GM21576 (cell line): ENCODE results near the gene PRCD.

Source experiments
- ATAC-seq: cut with Tn5 transposase; IDR thresholded peaks from one replicate; pipeline ENCODE4 v1.9.1; 2021; ENCODE audit warnings: mild to moderate bottlenecking, moderate library complexity; ENCODE audit not compliant: unreplicated experiment

Gene PRCD

DNA sequence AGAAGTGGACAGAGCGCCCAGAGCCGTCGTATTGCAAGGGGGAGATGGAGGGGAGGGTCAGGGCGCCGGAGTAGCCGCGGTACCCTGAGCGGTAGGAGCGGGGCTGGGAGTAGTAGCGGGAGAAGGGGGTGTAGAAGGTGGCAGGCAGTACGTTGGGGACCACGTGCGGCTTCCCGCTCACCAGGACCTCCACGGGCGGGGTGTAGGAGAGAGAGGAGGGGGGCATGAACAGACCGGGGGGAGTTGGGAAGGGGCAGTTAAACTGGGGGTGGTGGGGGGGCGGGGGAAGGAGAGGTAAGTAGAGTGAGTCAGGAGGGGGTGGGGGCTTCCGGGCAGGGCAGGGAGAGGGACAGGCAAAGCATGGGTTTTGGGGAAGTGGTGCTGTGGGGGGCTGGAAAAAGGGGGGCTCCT, 29.0 kb downstream of the PRCD start:
- ATAC-seq: no peak

DNA sequence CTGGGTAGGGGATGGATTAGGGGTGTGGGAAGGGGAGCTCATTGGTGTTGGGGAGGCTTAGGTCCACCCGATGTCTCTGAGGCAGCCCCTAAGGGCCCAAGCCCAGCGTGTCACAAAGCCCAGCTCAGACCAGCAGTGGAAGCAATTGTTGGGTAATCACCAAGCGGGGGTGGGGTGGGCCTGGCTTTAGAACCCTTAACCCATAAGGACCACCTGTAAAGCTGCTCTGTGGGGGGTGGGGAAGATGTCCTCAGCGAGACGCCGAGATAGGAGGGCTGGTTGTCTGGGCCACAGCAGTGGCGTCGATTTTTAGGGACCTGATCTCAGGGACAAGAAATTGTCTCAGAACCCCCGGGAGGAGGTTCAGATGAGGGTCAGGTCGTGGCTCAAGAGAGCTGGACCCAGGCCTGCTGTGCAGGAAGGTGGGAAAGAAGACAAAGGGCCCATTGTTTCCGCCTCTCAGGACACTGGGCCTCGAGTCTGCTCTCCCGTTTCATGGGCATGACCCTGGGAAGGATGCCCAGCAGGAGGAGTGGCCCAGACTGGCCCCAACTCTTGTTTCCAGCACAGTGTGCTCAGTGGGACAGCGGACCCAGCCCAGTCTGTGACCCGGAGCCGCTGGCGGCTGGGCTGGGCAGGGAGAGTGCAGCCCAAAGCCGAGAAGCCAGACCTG, 29.9 kb downstream of the PRCD start:
- ATAC-seq: no peak

DNA sequence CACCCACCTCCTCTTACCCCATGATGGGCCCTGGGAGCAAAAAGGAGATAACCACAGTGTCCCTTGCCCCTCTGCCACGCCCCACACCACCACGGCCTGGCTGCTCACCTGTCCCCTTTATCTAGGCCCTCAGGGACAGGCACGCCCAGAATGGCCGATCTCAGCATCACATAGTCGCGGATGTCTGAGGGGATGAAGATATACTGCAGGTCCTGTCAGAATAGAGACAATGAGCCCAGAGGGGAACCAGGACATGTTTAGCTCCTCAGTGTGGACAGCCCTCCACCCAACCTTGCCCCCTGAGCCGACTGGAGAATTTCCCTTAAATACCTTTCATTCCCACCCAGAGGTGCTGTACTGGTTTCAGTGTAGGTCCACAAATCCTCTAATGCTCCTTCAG, 30.6 kb downstream of the PRCD start:
- ATAC-seq: no peak

DNA sequence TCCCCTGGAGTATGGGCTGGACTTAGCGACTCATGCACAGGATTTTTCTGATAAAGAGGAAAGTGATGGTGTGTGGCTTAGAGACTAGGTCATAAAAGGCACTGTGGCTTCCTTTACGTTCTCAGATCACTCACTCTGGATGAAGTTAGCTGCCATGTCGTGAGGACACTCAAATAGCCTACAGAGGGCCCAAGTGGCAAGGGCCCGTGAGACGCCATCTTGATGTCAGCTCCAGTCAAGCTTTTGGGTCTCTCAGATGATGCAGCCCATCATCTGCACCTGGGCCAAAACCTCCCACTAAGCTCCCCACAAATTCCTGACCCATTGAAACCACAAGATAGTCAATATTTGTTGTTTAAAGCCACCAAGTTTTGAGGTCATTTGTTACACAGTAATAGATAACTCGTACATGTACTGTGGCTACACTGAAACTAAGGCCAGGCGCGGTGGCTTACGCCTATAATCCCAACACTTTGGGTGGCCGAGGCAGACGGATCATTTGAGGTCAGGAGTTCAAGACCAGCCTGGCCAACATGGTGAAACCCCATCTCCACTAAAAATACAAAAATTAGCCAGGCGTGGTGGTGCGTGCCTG, 31.1 kb downstream of the PRCD start:
- no peak for ATAC-seq

DNA sequence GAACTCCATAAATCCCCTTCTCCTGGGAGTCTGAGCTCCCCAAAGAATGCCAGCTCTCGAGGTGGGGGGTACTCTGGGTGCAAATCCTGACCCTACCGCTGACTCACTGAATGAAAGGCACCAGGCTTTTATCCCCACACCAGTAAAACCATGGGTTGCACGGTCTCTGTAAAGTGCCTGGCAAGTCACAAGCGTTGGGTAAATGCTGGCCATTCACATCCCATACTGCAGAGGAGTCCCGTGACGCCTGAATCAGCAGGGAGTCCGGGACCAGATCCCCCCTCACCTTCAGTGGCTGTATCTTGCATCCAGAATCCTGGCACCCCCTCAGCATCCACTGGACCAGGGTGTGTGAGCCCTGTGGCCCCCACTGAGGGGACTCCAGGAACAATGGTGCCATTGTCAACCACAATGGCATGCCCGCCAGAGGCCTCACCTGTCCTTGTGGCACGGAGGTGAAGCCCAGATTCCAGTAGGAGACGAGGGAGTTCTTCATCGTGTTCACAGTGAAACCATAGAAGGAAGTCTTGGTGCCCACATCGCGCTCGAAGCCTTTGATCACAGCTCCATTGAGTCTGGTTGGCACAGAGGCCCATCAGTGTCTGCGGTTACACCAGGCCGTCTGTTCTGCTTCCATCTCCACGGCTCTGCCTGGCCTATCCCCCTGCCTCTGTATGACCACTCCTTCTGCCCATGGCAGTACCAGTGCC, 32.5 kb downstream of the PRCD start:
- no peak for ATAC-seq

DNA sequence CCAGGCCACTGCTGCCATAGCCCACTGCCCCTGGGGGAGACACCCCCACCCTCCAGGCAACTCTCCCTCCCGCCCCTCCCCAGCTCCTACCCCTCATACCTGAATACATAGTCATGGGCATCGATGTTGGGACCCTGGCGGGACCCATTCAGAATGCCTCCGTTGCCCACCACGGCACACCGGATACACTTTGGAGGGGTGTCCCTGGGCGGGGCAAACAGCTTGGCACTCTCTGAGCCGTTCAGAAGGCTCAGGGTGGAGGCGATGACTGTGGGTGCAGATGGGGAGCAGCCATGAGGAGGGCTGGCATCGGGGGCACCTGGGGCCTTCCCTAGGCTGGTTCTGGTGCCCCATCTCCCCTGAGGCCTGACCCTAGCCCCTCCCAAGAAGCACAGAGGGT, 33.3 kb downstream of the PRCD start:
- no peak for ATAC-seq

DNA sequence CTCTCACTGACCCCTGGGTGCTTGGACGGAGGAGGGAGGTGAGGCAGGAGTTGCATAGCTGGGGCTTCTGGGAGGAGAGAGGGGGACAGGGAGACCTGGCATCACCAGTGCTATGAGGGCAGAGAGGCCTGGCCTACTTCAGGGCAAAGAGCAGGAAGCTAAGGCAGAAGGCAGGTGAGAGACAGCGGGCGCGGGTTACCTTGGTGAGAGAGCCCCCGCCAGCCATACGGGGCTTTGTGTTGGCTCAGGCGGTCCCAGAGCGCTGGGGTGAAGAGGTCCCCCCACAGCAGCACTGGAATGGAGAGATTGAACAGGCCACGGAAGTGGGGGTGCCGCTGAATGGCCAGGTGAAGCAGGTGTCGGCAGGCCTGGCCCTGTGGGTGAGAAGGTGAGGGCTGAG, 34.3 kb downstream of the PRCD start:
- ATAC-seq: no peak

DNA sequence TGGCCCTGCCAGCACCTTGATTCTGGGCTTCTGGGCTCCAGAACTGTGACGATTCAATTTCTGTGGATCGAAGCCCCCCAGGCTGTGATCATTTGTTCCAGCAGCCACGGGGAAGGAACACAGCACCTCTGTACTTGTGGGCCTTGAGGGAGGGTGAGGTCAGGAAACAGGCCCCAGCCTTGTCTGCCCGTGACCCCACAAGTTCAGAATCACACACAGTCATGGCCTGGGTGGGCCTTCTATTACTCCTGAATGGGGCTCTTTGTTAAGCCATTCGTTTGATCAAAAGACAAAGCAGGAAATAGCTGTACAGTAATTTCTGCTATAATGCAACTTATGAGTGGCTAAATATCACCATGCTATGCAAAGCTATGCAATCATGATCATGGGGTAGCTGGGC, 35.7 kb downstream of the PRCD start:
- ATAC-seq: no peak

DNA sequence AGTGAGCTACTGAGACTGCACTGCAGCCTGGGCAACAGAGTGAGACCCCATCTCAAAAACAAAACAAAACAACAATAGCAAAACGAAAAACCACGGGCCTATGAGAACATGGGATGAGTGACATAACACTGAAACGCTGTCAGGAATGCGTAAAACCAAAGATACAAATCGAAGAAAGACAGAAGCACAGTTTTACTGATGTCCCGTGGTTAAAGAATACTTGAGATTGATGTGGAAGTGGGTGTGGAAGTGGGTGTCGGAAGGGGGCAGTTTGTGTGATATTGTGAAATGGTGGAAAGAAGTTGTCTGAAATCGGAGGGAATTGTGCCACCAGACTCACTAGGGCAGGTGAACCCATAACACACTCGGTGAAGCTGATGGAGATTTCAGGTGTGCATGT, 36.3 kb downstream of the PRCD start:
- ATAC-seq: no peak

DNA sequence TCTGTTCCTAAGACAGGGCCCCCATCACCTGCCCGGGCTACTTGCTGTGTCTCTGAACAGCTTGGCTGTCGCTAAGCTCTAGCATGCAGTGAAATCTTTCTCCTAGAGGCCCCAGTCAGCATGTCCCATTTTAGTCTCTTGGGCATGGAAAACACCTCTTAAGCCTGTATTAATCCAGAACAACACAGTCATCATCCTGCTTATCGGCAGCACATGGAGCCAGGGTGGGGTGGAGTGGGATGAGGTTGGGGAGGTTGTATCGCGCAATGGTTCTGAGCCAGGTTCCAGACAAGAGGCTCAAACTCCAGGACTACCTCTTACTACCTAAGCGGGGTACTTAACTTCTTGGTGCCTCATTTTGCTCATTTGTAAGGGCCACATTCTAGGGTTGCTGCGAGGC, 38.0 kb downstream of the PRCD start:
- ATAC-seq: no peak

DNA sequence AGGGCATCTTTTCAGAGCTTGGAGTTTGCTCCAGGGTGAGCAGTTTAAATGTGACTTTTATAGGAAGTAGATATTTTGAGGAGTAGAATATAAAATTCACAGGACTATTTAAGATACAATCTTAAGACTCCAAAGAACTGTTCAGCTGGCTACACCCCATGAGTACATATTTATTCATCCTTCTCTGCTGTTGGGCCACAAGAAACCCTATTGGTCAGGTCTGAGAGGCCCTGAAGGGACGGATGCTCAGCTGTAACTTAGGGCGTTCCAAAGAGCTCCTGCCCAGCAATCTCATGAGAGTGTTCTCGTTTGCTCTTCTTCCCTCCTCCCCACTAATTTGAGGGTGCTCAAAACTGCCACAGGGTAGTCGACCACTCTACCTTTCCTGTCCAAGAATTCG, 38.5 kb downstream of the PRCD start:
- ATAC-seq: no peak

DNA sequence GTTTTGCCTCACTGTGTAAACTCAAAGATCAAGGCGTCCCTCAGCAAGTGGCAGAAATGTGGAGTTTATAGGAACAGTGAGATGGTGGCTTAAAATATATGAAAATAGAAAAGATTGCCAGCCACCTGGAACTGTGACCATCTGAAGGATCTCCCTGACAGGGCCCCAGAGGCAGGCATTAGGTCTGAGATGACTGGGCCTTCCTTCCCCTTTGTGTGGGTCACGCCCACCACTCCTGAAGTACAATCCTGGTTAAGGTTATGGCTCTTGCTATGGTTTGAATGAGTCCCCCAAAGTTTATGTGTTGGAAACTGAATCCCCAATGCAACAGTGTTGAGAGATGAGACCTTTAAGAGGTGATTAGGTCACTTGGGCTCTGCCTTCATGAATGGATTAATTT, 39.4 kb downstream of the PRCD start:
- ATAC-seq: no peak

DNA sequence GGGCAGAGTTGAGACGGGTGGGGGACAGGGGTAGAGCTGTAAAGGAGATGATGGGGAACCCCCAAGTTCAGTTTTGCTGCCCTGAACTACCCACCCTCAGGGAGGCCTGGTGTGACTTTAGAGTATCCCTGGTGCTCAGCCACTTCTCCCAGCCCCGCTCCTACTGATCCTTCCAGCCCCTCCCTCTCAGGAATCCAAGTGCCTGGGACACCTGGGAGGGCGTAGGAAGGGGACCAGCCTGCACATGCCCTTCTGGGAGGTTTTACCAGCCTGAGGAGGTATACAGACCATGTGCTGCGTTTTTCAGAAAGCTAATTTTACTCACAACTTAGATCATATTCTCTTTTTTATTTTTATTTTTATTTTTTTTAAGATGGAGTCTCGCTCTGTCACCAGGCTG, 41.7 kb downstream of the PRCD start:
- ATAC-seq: no peak

DNA sequence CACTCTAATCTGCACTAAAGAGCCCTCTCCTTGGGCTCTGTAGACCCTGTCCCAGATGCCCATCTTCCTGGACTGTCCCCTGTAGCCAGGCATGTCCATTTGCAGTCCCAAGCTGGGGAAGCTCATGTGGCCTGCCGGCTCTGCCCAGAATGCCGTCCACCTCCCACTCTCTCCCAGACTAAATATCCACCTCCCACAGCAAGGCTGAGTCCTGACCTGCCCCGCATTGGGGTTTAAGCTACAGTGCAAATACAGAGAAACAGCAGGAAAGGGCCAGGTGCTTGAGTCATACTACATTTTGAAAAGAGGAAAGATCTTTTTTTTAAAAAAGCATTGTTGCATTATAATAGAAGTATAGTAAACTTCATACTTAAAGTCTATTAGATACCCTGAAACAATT, 42.8 kb downstream of the PRCD start:
- ATAC-seq: no peak

DNA sequence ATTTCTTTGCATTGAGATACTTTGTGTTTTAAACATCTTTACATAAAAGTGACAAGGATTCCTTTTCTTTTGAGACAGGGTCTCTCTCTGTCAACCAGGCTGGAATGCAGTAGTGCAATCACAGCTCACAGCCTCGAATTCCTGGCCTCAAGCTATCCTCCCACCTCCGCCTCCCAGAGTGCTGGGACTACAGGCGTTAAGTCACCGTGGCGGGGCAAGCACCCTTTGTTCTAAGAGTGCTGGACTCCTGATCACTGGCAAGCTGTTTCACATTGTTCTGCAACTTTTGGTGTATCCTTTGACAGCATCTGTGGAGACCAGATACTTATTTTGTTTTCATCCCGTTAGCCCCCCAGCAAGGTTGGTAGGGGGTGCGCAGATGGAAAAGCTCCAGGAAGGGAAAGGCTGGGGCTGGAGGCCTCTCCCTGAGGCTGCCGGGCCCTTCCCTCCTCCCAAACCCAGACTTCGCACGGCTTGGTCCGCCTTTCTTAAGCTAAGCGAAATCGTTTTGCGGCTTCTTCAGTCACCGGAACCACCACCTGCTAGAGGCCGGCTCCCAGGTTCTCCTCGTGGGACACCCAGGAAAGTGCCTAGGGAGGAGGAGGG, 44.7 kb downstream of the PRCD start:
- ATAC-seq: no peak

DNA sequence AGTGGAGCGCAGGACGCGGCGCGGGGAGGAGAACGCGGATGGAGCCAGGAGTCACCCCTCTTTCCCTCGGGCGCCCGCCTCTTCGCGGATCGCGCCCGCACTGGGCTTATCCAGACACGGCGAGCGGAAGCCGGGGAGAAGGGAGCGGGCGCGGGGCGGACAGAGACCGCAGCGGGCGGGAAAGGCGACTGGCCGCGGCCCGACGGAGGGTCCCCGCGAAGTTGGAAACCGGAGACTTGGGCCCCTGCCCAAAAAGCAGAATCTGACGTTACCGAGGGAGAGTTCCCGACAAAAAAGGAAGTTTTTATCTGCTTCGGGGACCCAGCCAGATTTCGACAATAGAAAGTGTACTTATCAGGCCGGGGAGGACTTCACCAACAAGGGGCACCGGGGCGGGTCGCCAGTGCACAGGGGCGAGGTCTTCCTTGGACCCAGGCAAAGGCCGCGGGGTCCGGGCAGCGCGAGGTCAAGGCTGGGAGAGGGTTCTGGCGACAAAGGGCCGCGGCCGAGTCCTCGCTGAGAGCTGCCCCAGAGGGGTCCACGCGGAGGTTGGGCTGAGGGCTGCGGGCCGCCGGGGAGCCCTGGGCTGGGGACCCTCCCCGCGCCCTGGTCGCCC, 45.3 kb downstream of the PRCD start:
- no peak for ATAC-seq

DNA sequence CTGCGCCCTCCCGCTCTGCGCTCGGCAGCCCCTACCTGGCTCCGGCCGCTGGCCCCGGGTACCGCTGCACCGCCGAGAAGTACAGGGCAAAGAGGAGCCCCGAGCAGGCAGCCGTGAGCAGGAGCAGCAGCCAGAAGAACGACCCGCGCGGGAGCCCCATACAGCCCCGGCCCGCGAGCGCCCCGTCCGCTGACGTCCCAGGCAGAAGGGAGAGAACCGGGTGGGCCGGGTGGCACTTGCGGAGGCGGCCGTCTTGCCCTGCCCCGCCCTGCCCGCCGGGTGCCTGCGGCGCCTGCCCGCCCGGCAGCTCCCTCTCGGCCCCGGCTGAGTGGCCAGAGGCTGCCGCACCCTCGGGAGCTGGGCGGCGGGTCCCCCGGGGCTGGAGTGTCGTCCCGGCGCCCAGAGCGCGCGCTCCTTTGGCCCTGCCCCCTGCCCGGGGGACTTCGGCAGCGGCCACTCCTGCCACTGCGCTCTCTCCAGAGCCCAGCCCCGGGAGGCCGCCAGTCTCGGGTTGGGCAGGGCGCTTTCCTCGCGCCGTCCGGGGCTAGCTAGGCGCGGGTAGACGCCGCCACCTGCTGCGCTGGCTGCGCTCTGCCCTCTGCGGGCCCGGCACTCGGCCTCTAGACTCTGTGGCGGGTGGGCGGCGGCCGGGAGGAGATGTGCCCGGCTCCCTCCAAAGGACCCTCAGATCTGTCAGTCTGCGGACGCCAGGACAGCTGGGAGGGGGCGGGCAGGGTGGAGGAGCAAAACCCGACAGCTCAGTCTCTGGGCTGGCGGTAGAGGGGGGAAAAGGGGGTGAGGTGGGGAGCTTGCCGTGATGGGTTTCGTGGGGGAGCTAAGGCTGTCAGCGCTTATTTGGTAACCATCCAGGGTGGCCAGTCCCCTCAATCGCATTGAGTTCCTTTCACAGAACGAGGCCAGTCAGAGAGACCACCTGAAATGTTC, 46.1 kb downstream of the PRCD start, which contains the start of gene ST6GALNAC2:
TSS of gene ST6GALNAC2 (minus strand) at position 212 of the 945 bp plus-strand sequence. CDS start at position 160, 52 bp downstream.
- no peak for ATAC-seq

DNA sequence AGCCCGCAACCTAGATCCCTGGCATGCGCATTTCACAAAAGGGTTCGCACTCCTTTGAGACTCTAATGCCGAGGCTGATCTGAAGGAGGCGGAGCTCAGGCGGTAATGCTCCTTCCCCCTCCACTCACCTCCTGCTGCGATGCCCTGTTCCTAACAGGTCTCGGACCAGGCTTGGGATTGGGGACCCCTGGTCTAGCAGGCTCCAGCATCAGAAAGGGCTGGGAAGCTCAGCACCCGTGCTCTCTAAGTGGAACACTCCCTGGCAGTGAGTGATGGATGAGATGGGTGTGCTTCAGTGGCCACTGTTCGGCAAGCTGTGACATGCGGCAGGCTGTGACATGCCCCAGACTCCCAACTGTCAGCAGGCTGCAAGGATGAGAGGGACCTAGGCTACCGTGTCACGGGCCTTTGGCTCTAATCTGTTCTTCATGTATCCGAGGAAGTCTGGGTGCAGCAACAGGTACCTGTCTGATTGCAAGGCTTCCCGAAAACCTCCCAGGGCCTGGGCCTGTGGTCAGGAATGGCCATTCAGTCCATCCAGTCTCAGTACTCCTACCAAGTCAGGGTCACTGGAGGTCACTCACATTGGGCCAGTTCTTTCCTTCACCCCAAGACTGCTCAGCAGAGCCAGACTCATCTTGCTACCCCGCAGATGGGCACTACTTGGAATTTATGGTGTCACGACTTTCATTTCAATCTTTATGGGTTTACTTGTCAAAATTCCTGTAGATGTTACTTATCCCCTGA, 47.1 kb downstream of the PRCD start:
- ATAC-seq: no peak

DNA sequence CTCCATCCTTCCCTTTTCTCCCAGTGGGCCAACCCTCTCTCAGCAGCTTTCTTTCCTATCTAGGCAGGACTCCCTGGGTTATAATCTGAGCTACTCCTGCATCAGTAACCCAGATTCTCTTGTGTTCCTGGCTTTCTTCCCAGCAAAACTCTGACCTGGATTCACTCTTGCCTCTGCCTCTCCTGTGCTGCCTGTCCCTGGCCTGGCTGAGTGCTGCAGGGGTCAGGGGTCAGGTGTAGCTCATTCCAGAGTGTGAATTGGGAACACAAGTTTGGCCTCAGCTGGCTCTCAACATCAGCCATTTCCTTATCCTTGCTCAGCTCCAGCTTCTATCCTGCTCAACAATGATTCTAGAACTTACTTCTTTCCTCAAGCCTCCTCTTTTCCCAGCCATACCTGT, 48.3 kb downstream of the PRCD start:
- no peak for ATAC-seq

DNA sequence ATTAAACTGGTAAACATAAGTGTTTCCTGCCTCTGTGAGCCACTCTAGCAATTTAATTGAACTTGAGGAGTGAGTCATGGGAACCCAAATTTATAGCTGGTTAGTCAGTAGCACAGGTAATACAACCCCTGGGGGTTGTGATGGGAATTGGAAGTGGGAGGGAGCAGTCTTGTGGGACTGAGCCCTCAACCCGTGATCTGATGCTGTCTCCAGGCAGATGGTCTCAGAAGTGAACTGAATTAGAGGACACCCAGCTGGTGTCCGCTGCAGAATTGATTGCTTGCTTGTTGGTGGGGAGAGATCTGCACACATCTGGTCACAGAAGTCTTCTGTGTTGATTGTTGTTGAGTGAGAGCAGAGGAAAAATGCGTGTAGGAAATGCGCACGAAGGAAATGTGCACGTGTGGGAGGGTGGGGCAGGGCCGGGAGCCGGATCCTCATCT, 53.6 kb downstream of the PRCD start:
- no peak for ATAC-seq
